K562 (cell line): ENCODE results near the gene TTBK2. TPM values are rescaled to one million over a fixed set of nuclear protein-coding genes. Genes with fewer than 3 reads are reported as not detected.

ENCODE experiments used
- CBX5 ChIP-seq: IDR thresholded peaks from 2 replicates; pipeline ENCODE4 v1.6.1; 2014; ENCODE audit warnings: low read depth, borderline replicate concordance
- CREB3 ChIP-seq: fragments of 450-650 bp; conservative IDR thresholded peaks from 2 replicates; pipeline ENCODE4 v1.6.1; 2016; ENCODE audit warnings: missing genetic modification characterization, low read depth, mild to moderate bottlenecking, missing compliant biosample characterization, moderate library complexity
- E2F1 ChIP-seq: sonication (generic); formaldehyde crosslinking; IDR thresholded peaks from 2 replicates; pipeline ENCODE4 v1.8.1; 2023; ENCODE audit warnings: mild to moderate bottlenecking, missing genetic modification reagents, moderate library complexity
- ILF3 ChIP-seq: fragments of 450-650 bp; IDR thresholded peaks from 2 replicates; pipeline ENCODE4 v1.6.1; 2018; ENCODE audit warnings: antibody characterized with exemption, mild to moderate bottlenecking, moderate library complexity, borderline replicate concordance
- KDM5B ChIP-seq: fragments of 200-600 bp; sonication (generic); IDR thresholded peaks from 2 replicates; pipeline ENCODE4 v1.6.1; 2012; ENCODE audit warnings: low read depth, mild to moderate bottlenecking, moderate library complexity, low read length, control low read depth, inconsistent platforms; ENCODE audit not compliant: insufficient replicate concordance
- NCOA2 ChIP-seq, 2 experiments: fragments of 450-650 bp; IDR thresholded peaks; 2 replicates each; pipeline ENCODE4 v1.6.1; 2018; ENCODE audit warnings: mild to moderate bottlenecking in 2 of 2, moderate library complexity in 1 of 2; ENCODE audit not compliant: partially characterized antibody in 2 of 2
- NONO ChIP-seq, 2 experiments: fragments of 200-400 bp in 1 of 2; fragments of 450-650 bp in 1 of 2; formaldehyde crosslinking in 1 of 2; IDR thresholded peaks; 2 replicates each; pipeline ENCODE4 v1.6.1; 2017; ENCODE audit warnings: low read depth in 2 of 2, mild to moderate bottlenecking in 2 of 2, moderate library complexity in 2 of 2, low read length in 1 of 2
- POLR3A ChIP-seq: IDR thresholded peaks from 2 replicates; pipeline ENCODE4 v1.6.1; 2011; ENCODE audit warnings: borderline replicate concordance, mild to moderate bottlenecking, moderate library complexity; ENCODE audit not compliant: insufficient read length, insufficient read depth; ENCODE audit errors: extremely low read depth
- REST ChIP-seq, 2 experiments: fragments of 450-650 bp; formaldehyde crosslinking in 1 of 2; IDR thresholded peaks; 2 replicates each; pipeline versions ENCODE4 v1.4.0 to v1.6.1; 2014 to 2020; ENCODE audit warnings: mild to moderate bottlenecking in 2 of 2, borderline replicate concordance in 1 of 2, low read depth in 1 of 2
- SMC3 ChIP-seq: conservative IDR thresholded peaks from 2 replicates; pipeline ENCODE4 v1.6.1; 2011; ENCODE audit warnings: low read depth, low read length, improper control_type of control experiment; ENCODE audit not compliant: insufficient read depth
- SNIP1 ChIP-seq: fragments of 450-650 bp; IDR thresholded peaks from 2 replicates; pipeline ENCODE4 v1.7.1; 2017; ENCODE audit warnings: low read depth, mild to moderate bottlenecking
- TAF9B ChIP-seq: fragments of 450-650 bp; IDR thresholded peaks from 2 replicates; pipeline ENCODE4 v1.6.1; 2018; ENCODE audit warnings: mild to moderate bottlenecking; ENCODE audit not compliant: partially characterized antibody
- ZNF134 ChIP-seq: fragments of 250-450 bp; sonication (Bioruptor Pico); conservative IDR thresholded peaks from 2 replicates; pipeline ENCODE4 v1.4.0; 2020
- ZNF311 ChIP-seq: fragments of 250-450 bp; sonication (Bioruptor Pico); IDR thresholded peaks from 2 replicates; pipeline ENCODE4 v1.4.0; 2020; ENCODE audit warnings: mild to moderate bottlenecking, moderate library complexity
- ZNF324 ChIP-seq: fragments of 250-450 bp; sonication (Bioruptor Pico); IDR thresholded peaks from 2 replicates; pipeline ENCODE4 v1.4.0; 2020; ENCODE audit warnings: mild to moderate bottlenecking
- ZNF449 ChIP-seq: fragments of 250-450 bp; sonication (Bioruptor Pico); IDR thresholded peaks from 2 replicates; pipeline ENCODE4 v1.8.0; 2022; ENCODE audit warnings: moderate library complexity, mild to moderate bottlenecking, inconsistent platforms
- polyA plus RNA-seq, 8 experiments: library from polyadenylated mRNA; depleted of rRNA in 4 of 8; stranded (reverse) in 5 of 8; unstranded in 3 of 8; fragments of >200 nt; fragmentation: Nextera tagmentation in 2 of 8; fragmentation: Illumina TruSeq in 1 of 8; extraction: Ambion mirVana in 2 of 8; extraction: Trizol in 1 of 8; gene quantifications; 2 replicates each; pipeline versions ENCODE4 v1.2.1 to v1.2.3, GENCODE V29; 2011 to 2014; ENCODE audit warnings: inconsistent platforms in 1 of 8, missing spikeins in 1 of 8
- total RNA-seq, 7 experiments: library from RNA; depleted of rRNA in 6 of 7; stranded (reverse); fragments of >200 nt in 6 of 7; fragmentation: Illumina TruSeq in 2 of 7; extraction: Trizol in 2 of 7; gene quantifications; 2 replicates each; pipeline versions ENCODE4 v1.2.1 to v1.2.3, GENCODE V29; 2011 to 2021; ENCODE audit warnings: low replicate concordance in 1 of 7

Gene TTBK2
- total and polyA plus RNA-seq, 9 of the 15 experiments (the other 6 are each of a cell fraction or from before 2014, with no cell fraction given): 0.89 to 8.0 (median 4.8) TPM

- TF ChIP-seq REST (IDR thresholded peaks at IDR 0.05; ENCODE audit: borderline replicate concordance) (peak; percentile 77), REST (CRISPR knock-in tag; IDR thresholded peaks at IDR 0.05; ENCODE audit: low read depth) (no peak), ILF3 (no peak), ZNF134 (CRISPR knock-in tag) (no peak), ZNF449 (CRISPR knock-in tag) (no peak), TAF9B (no peak), NCOA2 (IDR thresholded peaks at IDR 0.05; ENCODE audit: partially characterized antibody in 2 of 2) (no peak), POLR3A (no peak), KDM5B (no peak), ZNF311 (CRISPR knock-in tag) (no peak), CBX5 (no peak), E2F1 (CRISPR knock-in tag) (no peak), SMC3 (peak; percentile 89), NONO (IDR thresholded peaks at IDR 0.05; ENCODE audit: low read depth in 2 of 2, low read length in 1 of 2) (no peak), ZNF324 (CRISPR knock-in tag) (no peak), SNIP1 (no peak), CREB3 (tag) (no peak)
These were observed 216.1 kb downstream of the TTBK2 start (continued) for GRCh38 chr15:42704492-42704926.
